CD4-positive, alpha-beta T cell (primary cell): ENCODE results near the gene SYCP2. TPM values are rescaled to one million over a fixed set of nuclear protein-coding genes. Genes with fewer than 3 reads are reported as not detected.

Experiments used
- ATAC-seq: fragments of 200-7000 bp; cut with Tn5 transposase; one replicate; pipeline ENCODE4 v1.10.0; 2022; ENCODE audit warnings: mild to moderate bottlenecking; ENCODE audit not compliant: poor library complexity
- CTCF ChIA-PET: fragments of 350-600 bp; sonication (Branson Sonifier 250); formaldehyde crosslinking; loops from one replicate; lab custom pipeline; 2021; ENCODE audit warnings: antibody characterized with exemption, inconsistent platforms; lab: Charles Lee
- POLR2A ChIA-PET: fragments of 350-600 bp; sonication (Branson Sonifier 250); formaldehyde crosslinking; loops from one replicate; lab custom pipeline; 2021; ENCODE audit warnings: antibody characterized with exemption, inconsistent platforms; lab: Charles Lee
- DNase-seq, 14 experiments: peaks; one replicate each; pipeline ENCODE4 v3.0.0-alpha.2; 2013 to 2020; ENCODE audit warnings: mixed read lengths in 2 of 14
- H3K27ac ChIP-seq, 2 donors: one replicate each; pipeline versions ENCODE4 v1.5.1 to v1.7.0; 2013; ENCODE audit warnings: low read length in 2 of 2, low read depth in 1 of 2, mild to moderate bottlenecking in 1 of 2
- H3K27me3 ChIP-seq, 2 experiments: 1 replicate in 1 of 2; 2 replicates in 1 of 2; pipeline versions ENCODE4 v1.6.1 to v1.7.0; 2013; ENCODE audit warnings: low read length in 2 of 2, control low read depth in 1 of 2, mild to moderate bottlenecking in 1 of 2, moderate library complexity in 1 of 2; ENCODE audit not compliant: insufficient read depth in 2 of 2, control insufficient read depth in 1 of 2
- H3K36me3 ChIP-seq: one replicate; pipeline ENCODE4 v1.6.1; 2013; ENCODE audit warnings: low read length, control low read depth; ENCODE audit not compliant: insufficient read depth
- H3K4me1 ChIP-seq: one replicate; pipeline ENCODE4 v1.6.1; 2013; ENCODE audit warnings: low read length, control low read depth; ENCODE audit not compliant: insufficient read depth
- H3K4me3 ChIP-seq: one replicate; pipeline ENCODE4 v1.5.1; 2013; ENCODE audit warnings: mild to moderate bottlenecking, low read length, moderate library complexity
- H3K9me3 ChIP-seq, 2 experiments: 1 replicate in 1 of 2; 2 replicates in 1 of 2; pipeline versions ENCODE4 v1.6.1 to v1.7.0; 2013; ENCODE audit warnings: low read length in 2 of 2, mild to moderate bottlenecking in 2 of 2, control low read depth in 1 of 2, moderate library complexity in 1 of 2; ENCODE audit not compliant: control insufficient read depth in 1 of 2, insufficient read depth in 1 of 2
- H3K27ac Mint-ChIP-seq: one replicate; pipeline ENCODE4 v1.8.0; 2020; ENCODE audit warnings: mixed read lengths
- H3K27me3 Mint-ChIP-seq: one replicate; pipeline ENCODE4 v1.8.0; 2021; ENCODE audit warnings: mixed read lengths
- H3K36me3 Mint-ChIP-seq: one replicate; pipeline ENCODE4 v1.8.0; 2021; ENCODE audit warnings: low read depth, mixed read lengths
- H3K4me1 Mint-ChIP-seq: one replicate; pipeline ENCODE4 v1.8.0; 2021; ENCODE audit warnings: low read depth, mixed read lengths
- H3K4me3 Mint-ChIP-seq: one replicate; pipeline ENCODE4 v1.8.0; 2020; ENCODE audit warnings: mild to moderate bottlenecking, mixed read lengths
- H3K9me3 Mint-ChIP-seq: one replicate; pipeline ENCODE4 v1.8.0; 2020; ENCODE audit warnings: mixed read lengths
- CTCF ChIP-seq: fragments of 200-600 bp; IDR thresholded peaks from one replicate; pipeline ENCODE4 v1.8.0; 2022; ENCODE audit warnings: antibody characterized with exemption, mild to moderate bottlenecking
- intact Hi-C, 2 experiments: fragments of 100-400 bp; cut with DNase I in 1 of 2; cut with micrococcal nuclease in 1 of 2; formaldehyde crosslinking; loops; one replicate each; pipeline versions ENCODE4 v1.15.1 to v1.9.0; 2023 to 2025; cut with DNase I, micrococcal nuclease
- total RNA-seq, 174 experiments: library from RNA in 2 of 174; stranded (reverse) in 2 of 174; gene quantifications; one replicate each; pipeline ENCODE4 v1.2.3 and lab custom pipeline; 2021 to 2026

The SYCP2 gene
- total RNA-seq, 2 experiments from 2014 or later, result 4.4 to 4.6 TPM

- ATAC-seq (no peak), DNase-seq (no peak)
- intact Hi-C loops, result no loop called here
- Mint-ChIP-seq H3K4me3 (no peak overlapping the region), H3K4me1 (no peaks in the 10 kb centered on the region), H3K9me3 (no peaks in the 10 kb centered on the region), H3K27me3 (no peaks in the 10 kb centered on the region), H3K27ac (no peak overlapping the region), H3K36me3 (no peaks in the 10 kb centered on the region)
- Histone ChIP-seq H3K36me3 (no peaks in the 10 kb centered on the region), H3K27ac (no peak overlapping the region), H3K4me1 (no peaks in the 10 kb centered on the region), H3K9me3 (no peaks in the 10 kb centered on the region), H3K4me3 (no peak overlapping the region), H3K27me3 (no peaks in the 10 kb centered on the region)
- no peak for TF ChIP-seq CTCF
- ChIA-PET POLR2A (no interaction called here), CTCF (no interaction called here)
These were observed 60.0 kb downstream of the SYCP2 start for GRCh38 chr20:59873409-59873808.

- Histone ChIP-seq H3K36me3 (no peaks in the 10 kb centered on the region), H3K9me3 (no peaks in the 10 kb centered on the region), H3K4me3 (no peak overlapping the region), H3K4me1 (no peaks in the 10 kb centered on the region), H3K27me3 (no peaks in the 10 kb centered on the region), H3K27ac (no peak overlapping the region)
- no peak overlapping the region for H3K27ac Mint-ChIP-seq
- no peaks in the 10 kb centered on the region for H3K9me3 Mint-ChIP-seq
- no peak overlapping the region for H3K4me3 Mint-ChIP-seq
- DNase-seq, result no peak
- no peak for TF ChIP-seq CTCF
- H3K4me1 Mint-ChIP-seq, result no peaks in the 10 kb centered on the region
- H3K27me3 Mint-ChIP-seq, result no peaks in the 10 kb centered on the region
- ChIA-PET POLR2A (no interaction called here), CTCF (no interaction called here)
- no peaks in the 10 kb centered on the region for H3K36me3 Mint-ChIP-seq
- ATAC-seq, result no peak
- intact Hi-C loops, result no loop called here
These were observed 62.3 kb downstream of the SYCP2 start for GRCh38 chr20:59871096-59871495.

GRCh38 chr20:59866338-59866737, 67.1 kb downstream of the SYCP2 start:
- intact Hi-C loops, result no loop called here
- no peaks in the 10 kb centered on the region for H3K9me3 Mint-ChIP-seq
- DNase-seq, result no peak
- TF ChIP-seq CTCF, result no peak
- no peak overlapping the region for H3K4me3 Mint-ChIP-seq
- Histone ChIP-seq H3K9me3 (no peaks in the 10 kb centered on the region), H3K4me1 (no peaks in the 10 kb centered on the region), H3K27ac (no peak overlapping the region), H3K4me3 (no peak overlapping the region), H3K27me3 (no peaks in the 10 kb centered on the region), H3K36me3 (no peaks in the 10 kb centered on the region)
- no peaks in the 10 kb centered on the region for H3K36me3 Mint-ChIP-seq
- ChIA-PET CTCF (interaction anchor here (1.6 kb wide), 1 partner anchor 20 kb away, joined by 3 read pairs; no protein-coding TSS in a partner anchor), POLR2A (no interaction called here)
- no peak overlapping the region for H3K27ac Mint-ChIP-seq
- no peaks in the 10 kb centered on the region for H3K4me1 Mint-ChIP-seq
- ATAC-seq, result no peak
- no peaks in the 10 kb centered on the region for H3K27me3 Mint-ChIP-seq
